Vagina (tissue), 2 donors: ENCODE results near the gene FAM161B.
"Not testable (repeated sequence)": the region's sequence is repeated elsewhere in the genome, so short reads cannot be mapped to it uniquely, and the experiment has no call there.

Experiments used
- POLR2A ChIP-seq, 2 donors: fragments of 450-650 bp; IDR thresholded peaks; one replicate each; pipeline ENCODE4 v1.6.1; 2017; ENCODE audit warnings: antibody characterized with exemption in 2 of 2, mild to moderate bottlenecking in 2 of 2, moderate library complexity in 2 of 2
- TF ChIP-seq, protein P1 (sequence below), 3 experiments: fragments of 450-650 bp in 2 of 3; fragments of 200-600 bp in 1 of 3; sonication (generic) in 1 of 3; IDR thresholded peaks; one replicate each; pipeline ENCODE4 v1.5.1; 2017 to 2019; ENCODE audit warnings: antibody characterized with exemption in 3 of 3, mild to moderate bottlenecking in 2 of 3, moderate library complexity in 2 of 3

DNA sequence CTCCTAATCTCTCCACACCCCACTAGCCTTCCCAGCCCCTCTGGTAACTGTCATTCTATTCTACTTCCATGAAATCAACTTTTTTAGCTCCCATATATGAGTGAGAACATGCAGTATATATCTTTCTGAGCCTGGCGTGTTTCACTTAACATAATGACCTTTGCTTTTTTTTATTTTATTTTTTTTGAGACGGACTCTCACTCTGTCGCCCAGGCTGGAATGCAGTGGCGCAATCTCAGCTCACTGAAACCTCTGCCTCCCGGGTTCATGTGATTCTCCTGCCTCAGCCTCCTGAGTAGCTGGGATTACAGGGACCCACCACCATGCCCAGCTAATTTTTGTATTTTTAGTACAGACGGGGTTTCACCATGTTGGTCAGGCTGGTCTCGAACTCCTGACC lies 38.8 kb upstream of the FAM161B start:
- TF ChIP-seq, protein P1, sequence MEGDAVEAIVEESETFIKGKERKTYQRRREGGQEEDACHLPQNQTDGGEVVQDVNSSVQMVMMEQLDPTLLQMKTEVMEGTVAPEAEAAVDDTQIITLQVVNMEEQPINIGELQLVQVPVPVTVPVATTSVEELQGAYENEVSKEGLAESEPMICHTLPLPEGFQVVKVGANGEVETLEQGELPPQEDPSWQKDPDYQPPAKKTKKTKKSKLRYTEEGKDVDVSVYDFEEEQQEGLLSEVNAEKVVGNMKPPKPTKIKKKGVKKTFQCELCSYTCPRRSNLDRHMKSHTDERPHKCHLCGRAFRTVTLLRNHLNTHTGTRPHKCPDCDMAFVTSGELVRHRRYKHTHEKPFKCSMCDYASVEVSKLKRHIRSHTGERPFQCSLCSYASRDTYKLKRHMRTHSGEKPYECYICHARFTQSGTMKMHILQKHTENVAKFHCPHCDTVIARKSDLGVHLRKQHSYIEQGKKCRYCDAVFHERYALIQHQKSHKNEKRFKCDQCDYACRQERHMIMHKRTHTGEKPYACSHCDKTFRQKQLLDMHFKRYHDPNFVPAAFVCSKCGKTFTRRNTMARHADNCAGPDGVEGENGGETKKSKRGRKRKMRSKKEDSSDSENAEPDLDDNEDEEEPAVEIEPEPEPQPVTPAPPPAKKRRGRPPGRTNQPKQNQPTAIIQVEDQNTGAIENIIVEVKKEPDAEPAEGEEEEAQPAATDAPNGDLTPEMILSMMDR (IDR thresholded peaks at IDR 0.05): not testable (repeated sequence)
- TF ChIP-seq POLR2A (IDR thresholded peaks at IDR 0.05): not testable (repeated sequence)
